Measurements from ENCODE around the gene ERP27.

Gene ERP27

DNA sequence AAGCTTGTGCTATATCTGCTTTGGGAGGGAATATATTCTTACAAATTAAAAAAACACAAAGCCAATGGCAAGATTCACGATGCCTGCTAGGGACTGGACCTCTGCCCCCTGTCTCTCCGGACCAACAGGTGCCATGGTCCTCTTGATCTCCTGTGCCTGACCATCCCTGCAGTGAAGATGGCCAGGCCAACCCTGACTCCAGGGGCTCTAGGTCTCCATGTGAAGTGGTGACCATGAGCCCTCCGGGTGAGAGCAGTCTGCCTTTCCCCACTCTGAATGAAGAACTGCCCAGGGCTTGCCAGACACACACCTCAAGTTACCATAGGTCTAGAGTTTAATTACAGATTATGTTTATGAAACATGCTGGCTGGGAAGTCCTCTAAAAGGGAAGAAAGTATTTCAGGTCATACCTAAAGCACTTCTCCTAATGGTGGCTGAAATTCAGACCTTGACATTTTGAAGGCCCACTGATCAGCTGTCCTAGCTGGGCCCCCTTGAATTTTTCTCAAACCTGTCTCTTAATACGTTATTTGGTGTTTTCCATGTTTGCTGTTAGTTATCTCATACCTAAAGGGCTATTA lies 21.7 kb upstream of the ERP27 start:
- DNase-seq (ENCODE audit: low read depth): no peak

DNA sequence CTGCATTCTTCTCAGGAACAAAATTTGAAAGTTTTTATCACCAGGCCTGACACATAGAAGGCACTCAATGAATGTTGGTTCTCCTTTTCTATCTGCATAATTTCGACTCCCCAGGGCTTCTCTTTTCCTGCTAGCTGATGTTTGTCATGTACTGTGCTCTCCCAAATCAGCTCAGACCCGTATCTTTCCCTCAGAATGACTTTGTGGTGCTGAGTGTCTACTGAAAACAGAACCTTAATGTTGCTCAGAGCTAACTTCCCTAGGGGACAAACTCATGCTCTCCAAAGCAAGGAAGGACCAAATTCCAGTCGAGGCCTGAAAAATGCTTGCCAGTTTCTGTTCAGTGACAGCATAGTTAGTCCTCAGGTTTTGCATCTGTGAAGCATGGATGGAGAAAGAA lies 21.1 kb upstream of the ERP27 start:
- DNase-seq (ENCODE audit: low read depth): no peak

DNA sequence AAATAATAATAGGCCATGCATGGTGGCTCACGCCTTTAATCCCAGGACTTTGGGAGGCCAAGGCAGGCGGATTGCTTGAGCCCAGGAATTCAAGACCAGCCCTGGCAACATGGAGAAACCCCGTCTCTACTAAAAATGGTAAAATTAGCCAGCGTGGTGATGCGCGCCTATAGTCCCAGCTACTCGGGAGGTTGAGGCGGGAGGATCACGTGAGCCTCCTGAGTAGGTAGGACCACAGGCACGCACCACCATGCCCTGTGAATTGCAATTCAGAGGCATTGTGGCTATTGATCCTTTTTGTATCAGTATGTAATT lies 20.7 kb upstream of the ERP27 start:
- no peak for DNase-seq (ENCODE audit: low read depth)

DNA sequence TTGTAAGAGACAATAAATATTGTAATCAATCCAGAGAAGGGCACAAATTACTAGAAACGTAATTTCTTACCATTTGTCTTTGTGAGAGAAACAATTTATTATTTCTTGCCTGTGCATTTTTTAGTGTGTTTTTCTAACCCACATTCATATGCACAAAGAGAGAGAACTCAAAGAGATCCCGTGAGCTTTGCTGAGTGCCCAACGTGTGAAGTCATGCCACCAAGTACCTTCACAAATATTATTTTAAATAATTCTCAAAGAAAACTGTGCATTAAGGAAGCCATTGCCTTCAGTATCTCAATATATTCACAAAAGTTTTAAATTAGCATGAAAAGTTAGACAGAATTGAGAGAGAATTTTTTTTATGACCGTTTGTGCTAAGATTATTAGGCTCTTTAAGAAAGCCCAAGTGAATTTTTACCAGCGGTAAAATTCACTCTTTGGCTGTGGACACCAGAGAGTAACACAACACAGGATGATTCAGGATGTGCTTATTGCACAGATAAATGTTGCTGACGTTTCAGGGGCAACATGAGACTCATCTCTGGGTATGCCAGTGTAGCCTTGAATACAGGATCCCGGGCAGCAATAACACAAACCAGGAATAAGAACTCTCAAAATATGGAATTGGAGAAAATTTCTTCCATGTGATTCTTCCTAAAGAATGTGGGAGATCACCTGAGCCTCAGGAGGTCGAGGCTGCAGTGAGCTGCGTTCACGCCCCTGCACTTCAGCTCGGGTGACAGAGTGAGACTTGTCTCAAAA lies 20.2 kb upstream of the ERP27 start:
- DNase-seq (ENCODE audit: low read depth): no peak

DNA sequence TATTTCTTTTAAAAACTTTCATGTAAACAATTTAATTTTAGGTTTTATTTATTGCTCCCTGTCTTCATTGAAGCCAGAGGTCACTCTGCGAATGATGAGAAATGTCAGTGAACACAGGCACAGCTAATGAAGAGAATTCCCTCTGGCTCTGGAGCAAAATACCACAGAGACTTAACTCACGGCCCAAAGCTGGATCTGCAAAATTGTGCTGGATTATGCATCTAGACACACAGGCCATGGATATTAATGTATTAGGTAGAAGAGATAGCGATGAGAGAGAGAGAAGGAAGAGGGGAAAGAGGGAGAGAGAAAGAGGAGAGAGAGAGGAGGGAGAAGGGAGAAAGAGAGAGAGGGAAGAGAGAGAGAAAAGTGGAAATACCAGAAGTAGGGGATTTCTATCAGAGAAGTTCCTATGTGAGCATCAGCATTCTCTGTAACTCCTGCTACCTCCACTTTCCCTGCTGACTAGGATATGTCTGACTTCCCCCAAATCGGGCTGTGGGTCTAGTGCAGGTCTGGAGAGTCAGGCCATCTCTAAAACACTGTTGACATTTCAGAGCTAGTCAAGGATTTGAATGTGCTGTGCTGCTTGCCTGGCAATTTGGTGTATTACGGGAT lies 19.3 kb upstream of the ERP27 start:
- no peak for DNase-seq (ENCODE audit: low read depth)

DNA sequence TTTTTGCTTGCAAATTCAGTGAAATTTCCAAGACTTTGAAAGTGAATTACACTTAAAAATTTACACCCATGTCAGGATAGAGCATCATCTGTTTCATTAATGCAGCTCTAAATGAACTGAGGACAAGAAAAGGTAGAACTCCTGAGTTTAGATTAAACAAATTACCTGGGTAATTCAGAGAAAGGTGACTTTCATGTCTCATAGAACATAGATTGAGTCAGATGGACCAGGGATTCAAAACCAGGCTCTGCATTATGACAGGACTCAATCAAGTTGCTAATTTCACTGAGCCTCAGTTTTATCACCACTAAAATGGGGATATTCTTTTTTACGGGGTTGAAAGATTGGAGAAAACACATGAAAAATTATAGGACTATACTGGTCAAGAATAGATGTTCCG lies 18.6 kb upstream of the ERP27 start:
- DNase-seq (ENCODE audit: low read depth): no peak

DNA sequence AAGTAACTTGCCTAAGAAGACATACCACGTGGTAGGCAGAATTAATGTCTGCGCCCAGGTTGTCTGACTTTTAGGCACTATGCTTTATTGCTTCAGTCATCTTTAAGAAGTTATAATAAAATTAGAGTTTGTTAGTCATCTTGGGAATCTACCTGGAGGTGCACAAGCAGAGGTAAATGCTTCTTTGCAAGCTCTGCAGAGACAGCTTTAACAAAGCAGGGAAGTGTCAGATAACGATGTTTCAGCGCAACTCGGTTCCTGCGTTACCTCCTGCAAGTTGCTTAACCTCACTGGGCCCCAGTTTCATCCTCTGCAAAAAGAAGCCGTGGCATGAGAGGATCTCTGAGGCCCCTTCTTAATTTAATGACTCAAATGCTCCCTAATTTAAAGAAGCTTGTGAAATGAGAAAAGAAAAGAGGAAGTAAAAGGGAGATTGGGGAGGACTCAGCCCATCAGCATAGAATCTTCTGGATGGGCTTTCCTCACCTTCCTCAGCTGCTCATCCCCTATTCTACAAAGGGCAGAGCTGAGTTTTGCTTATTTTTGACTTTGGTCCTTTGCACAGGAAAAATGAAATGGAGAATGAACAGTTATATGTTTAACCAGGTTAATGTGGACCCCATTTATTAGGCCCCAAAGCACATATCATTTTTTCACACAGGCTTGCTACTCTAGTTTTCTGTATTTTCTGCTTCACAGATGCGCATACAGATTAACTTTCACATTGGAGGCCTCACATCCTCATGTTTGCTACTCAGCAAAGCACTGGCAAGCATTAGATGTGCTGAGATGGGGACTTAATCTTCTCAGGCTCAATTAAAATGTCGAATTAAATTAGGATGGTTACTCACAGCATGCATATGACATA lies 17.9 kb upstream of the ERP27 start:
- no peak for DNase-seq (ENCODE audit: low read depth)

DNA sequence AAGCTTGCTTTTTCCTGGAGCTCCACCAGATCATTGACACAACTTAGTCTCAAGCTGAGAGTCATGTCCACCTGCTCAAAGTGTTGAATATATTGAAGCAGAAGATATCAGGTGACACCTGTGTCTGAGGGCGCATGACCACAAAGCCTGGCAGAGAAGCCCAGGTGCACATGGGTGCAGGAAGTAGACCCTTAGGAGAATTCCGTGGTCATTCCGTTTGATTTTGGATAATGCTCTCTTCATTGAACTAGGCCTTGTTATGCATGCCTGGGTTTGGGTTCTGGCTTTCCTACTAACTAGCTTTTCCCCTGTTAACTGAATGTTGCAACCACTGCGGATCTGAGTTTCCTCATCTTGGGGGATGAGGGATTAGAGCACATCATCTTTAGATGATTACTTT lies 15.9 kb upstream of the ERP27 start:
- DNase-seq (ENCODE audit: low read depth): no peak

DNA sequence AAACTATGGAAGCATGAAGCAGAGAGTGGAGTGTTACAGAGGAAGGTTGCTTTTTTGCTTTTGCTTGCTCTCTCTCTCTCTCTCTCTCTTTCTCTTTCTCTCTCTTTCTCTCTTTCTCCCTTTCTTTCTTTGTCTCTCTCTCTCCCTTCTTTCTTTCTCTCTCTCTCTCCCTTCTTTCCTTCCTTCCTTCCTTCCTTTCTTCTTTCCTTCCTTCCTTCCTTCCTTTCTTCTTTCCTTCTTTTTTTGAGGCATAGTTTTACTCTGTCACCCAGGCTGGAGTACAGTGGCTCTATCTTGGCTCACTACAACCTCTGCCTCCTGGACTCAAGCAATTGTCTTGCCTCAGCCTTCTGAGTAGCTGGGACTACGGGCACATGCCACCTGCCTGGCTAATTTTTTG lies 15.4 kb upstream of the ERP27 start:
- DNase-seq (ENCODE audit: low read depth): no peak

DNA sequence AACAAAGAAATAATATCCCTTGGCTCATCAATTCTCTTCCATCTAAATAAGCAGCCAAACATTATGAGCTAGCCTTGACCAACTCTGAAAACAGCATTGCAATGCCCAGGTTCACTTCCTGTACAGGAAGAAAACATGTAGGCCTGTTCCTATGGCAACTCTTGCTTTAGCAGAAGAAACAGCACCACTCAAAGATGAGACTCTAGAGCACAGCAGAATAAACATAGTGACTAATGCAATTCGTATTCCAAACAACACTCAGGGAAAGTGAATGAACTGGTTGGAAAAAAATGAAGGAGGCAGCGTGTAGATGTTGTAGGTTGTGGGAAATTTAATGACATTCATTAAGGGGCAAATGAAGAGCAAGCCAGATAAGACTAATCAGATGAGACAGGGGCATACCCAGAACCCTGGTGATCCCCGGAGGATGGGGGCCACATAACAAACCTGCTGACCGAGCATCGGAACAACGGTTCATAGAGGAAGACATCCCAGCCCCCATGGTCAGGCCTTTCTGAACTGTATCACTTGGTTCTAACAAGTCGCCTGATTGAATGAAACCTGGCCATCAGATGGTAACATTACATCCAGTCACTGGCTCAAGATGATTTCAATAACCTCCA lies 14.1 kb upstream of the ERP27 start:
- no peak for DNase-seq (ENCODE audit: low read depth)

DNA sequence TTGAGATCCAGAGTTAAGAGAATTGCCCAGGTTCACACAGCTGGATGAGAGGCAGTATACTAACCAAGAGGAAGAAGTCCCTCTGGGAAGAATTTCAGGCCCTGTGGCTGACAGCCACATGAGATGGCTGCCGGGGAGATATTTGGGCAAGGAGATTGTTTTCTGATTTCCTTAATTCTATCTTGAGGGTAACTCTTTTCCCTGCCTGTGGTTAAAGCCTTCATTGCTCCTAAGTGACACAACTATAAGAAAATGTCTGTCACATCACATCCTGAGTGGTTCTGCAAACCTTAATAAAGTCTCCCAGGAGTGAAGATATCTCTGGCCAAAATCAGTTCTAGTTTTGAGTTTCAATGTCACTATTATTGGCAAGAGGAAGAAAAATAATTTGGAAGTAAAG lies 13.5 kb upstream of the ERP27 start:
- no peak for DNase-seq (ENCODE audit: low read depth)

DNA sequence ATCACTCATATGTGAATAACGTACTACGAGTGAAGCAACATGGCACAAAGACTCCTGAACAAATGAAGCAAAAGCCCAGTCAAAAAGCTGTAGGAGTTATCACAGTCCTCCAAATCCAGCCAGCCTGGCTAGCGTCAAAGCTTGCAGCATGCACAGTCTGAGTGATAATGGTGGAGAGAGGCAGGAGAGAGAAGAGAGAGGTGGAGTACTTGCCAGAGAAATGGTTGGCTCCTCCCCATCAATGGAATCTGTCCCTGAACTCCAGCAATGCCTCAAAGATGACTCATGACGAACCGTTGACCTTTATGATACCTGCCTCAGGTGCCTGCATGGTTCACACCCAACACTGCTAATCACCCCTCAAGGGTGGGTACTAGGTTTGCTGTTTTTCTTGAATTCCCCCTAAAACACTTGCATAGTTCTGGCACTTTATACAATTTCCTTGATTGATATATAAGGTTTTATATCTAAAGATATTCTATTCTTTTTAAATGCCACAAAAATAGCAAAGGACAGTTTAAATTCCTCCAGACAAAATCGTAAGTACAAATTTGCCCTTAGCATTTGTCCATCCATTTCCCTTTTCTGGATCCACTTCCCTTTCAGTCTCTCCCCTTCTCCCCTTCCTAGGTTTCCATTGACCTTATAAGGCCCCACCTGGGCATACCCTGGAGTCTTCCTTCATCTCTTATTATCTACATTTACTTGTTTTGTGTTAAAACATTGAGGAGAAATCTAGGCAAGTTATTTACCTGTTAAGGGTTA lies 12.8 kb upstream of the ERP27 start:
- no peak for DNase-seq (ENCODE audit: low read depth)

DNA sequence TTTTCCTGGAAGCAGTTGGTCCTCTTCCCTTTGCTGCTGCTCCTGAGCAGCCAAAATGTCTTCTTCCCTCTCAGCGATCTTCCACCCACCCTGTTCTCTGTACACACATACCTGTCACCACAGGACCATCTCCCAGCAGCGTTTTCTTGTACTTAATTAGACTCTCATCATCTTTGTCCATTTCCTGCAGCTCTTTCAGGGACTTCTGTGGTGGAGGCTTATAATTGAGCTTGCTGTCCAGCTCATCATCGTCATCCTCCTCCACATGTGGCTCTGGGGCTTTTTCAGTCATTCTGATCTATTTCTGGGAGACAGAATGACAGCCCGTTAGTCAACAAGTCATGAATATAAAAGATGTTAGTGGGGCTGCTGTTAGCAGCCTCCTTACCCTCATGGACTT lies 12.1 kb upstream of the ERP27 start:
- no peak for DNase-seq (ENCODE audit: low read depth)

DNA sequence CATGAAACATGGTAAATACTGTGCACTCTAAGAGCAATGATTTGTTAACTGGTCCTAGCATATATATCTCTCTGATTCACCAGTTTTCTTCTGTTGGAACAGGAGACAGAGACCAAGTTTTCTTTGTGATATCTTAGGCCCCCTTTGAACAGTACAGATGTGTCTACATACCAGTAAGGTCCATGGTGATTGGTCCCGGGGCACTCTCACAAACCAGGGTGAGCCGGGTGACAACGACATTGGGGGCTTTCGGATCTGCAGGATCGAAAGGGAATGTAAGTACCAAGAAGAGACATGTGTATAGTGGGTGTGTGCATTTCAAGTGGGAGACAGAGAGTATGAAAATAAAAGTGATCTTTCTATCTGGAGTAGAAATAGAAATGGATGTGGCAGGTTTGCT lies 11.3 kb upstream of the ERP27 start:
- no peak for DNase-seq (ENCODE audit: low read depth)

DNA sequence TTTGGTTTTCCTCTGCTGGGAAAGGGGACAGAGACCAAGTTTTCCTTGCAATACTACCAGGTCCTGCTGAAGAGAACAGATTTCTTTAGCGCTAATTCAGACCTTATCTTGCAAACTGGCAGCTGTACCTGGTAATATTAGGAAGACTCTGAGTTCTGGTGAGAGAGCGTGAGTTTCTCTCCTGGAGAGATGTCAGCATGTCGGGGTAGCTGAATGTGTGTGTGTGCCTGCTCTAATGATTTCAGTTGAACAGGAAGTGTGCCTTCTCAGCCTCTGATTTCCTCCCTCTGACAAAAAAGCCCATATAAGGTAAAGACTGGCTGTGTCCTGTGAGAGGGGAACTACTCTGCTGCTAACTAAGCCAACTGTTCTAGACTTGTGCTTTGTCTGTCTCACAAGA lies 10.3 kb upstream of the ERP27 start:
- DNase-seq (ENCODE audit: low read depth): no peak

DNA sequence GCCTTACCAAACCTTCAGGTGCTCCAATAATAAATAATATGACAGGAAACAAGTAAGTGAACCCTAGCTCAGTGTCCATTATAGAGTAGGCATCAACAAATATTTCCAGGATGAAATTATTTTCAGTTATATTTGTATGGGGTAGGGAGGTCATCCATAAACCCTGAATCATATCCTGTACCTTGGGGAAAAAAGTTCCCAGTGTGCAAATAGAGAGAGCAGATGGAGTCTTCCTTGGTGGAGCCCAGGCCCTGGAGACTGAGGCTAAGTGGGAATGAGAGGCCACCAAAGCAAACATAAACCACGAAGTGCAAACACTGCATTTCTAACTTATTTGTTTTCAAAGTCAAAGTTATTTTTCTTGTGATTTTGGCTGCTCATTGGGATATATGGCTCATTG lies 8.5 kb upstream of the ERP27 start:
- DNase-seq (ENCODE audit: low read depth): no peak

DNA sequence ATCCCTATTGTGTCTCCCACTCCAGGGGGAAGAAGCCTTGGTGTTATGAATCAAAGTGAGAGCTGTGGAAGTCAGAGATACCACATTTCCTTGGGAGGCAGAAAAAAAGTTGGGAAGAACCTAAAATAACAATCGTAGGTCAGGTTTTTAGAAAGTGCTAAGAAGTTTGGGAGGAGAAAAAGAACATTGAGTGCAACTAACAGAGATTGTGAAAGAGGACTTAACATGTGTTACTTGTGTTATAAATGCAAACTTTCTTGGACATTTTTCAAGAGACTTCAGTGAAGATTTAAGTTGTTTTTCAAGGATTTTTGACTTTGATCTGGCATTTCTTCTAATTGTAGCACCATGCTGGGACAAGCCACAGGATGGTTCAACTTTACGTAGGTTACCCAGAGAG lies 7.8 kb upstream of the ERP27 start:
- DNase-seq (ENCODE audit: low read depth): no peak

DNA sequence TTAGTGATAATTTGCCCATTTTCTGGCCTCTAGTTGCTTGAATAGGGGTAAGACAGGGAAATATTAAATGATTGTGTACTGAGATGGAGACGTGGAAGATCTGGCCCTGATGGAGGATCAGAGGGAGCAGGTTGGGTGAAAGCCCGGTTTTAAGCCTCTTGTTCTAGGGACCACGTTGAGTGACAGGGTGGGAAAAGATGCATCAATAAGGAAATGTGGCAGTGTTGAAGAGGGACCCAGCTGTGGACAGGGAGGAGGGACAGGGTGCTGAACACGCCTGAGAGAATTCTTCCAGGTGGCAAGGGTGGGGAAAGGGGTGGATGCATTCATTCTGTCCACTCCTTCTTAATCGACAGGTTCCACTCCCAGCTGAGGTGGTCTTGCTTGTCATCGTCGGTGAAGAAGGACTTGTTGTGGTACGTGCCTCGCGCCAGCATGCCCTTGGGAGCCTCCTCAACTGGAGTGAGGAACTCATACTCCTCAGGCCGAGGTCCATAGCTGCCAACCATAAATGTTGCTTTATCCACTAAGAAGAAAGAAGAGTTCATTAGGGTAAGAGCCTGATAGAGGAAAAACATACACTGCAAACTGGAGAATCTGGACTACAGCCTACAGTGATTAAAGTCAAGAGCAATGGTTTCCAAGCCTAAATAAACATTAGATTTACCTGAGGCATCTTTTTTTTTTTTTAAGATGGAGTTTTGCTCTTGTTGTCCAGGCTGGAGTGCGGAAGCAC lies 4.0 kb upstream of the ERP27 start:
- DNase-seq (ENCODE audit: low read depth): no peak

DNA sequence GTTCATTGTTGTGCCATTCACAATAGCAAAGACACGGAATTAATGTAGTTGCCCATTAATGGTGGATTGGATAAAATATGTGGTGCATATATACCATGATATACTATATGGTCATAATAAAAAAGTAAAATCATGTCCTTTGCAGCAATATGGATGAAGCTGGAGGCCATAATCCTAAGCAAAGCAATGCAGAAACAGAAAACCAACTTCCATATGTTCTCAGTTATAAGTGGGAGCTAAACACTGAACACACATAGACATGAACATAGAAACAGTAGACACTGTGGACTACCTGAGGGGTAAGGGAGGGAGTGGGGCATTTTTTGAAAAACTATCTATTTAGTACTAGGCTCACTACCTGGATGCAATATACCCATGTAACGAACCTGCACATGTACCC lies 3.0 kb upstream of the ERP27 start:
- DNase-seq (ENCODE audit: low read depth): no peak

DNA sequence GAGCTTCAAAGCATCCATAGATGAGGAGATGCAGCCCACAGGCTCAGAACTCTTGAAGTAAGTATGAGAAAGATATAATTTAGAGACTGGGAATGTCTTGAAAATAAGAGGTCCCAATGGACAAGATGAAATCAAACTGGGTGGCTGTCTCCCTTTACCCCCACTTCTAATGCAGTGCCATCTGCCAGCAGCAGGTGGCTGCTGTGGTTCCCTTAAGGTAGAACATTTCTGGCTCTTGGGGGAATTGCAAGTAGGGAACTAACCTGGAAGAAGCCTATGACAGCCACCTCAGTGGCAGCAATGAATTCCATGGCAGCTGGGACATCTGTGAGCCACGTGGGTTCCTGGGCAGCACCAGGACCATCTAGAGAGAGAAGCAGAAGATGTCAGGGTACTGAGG lies 648 bp downstream of the ERP27 start:
- DNase-seq (ENCODE audit: low read depth): no peak

DNA sequence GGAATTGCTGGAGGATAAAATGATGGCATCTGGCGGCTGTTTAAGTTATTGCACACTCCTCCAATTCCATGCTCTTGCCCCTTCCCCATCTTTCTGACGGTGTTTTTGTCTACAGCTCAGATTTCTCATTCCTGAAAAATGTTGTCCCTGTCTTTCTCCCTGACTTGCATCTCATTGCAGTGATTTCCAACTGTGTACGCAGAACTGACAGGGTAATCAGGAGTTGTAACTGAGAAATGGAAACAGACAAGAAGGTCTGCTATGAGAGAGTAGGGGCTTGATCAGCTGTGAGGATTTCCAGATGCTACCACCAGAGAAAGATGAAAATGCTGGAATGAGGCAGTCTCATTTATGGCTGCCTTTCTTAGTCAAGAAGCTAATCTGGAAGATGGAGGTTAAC lies 1.3 kb downstream of the ERP27 start:
- DNase-seq (ENCODE audit: low read depth): no peak
